KMS-11 (cell line): Measurements from ENCODE around the gene CWH43.
"Not testable (repeated sequence)": the region's sequence is repeated elsewhere in the genome, so short reads cannot be mapped to it uniquely, and the experiment has no call there.

Experiments used
- H2AFZ ChIP-seq: fragments of 200-600 bp; sonication (generic); 2 replicates; pipeline ENCODE4 v1.6.1; 2016; ENCODE audit warnings: antibody characterized with exemption, mixed run types, low read depth
- H3K27ac ChIP-seq: fragments of 200-600 bp; sonication (generic); 2 replicates; pipeline ENCODE4 v1.6.1; 2016; ENCODE audit warnings: mild to moderate bottlenecking, mixed run types
- H3K27me3 ChIP-seq: fragments of 200-600 bp; sonication (generic); 2 replicates; pipeline ENCODE4 v1.6.1; 2017; ENCODE audit warnings: mild to moderate bottlenecking, low read depth, mixed run types, moderate library complexity; ENCODE audit not compliant: insufficient read depth
- H3K36me3 ChIP-seq: fragments of 200-600 bp; sonication (generic); 2 replicates; pipeline ENCODE4 v1.6.1; 2017; ENCODE audit warnings: mild to moderate bottlenecking, mixed run types; ENCODE audit not compliant: insufficient read depth
- H3K4me1 ChIP-seq: fragments of 200-600 bp; sonication (generic); 2 replicates; pipeline ENCODE4 v1.6.1; 2016; ENCODE audit warnings: mild to moderate bottlenecking, low read depth, mixed run types; ENCODE audit not compliant: poor library complexity, severe bottlenecking
- H3K4me2 ChIP-seq: fragments of 200-600 bp; sonication (generic); 2 replicates; pipeline ENCODE4 v1.7.0; 2016; ENCODE audit warnings: mild to moderate bottlenecking, mixed run types
- H3K4me3 ChIP-seq: fragments of 200-600 bp; sonication (generic); IDR thresholded peaks from 2 replicates; pipeline ENCODE4 v1.6.1; 2017; ENCODE audit warnings: low read depth, low read length, mixed read lengths; ENCODE audit not compliant: insufficient read depth
- H3K79me2 ChIP-seq: fragments of 200-600 bp; sonication (generic); 2 replicates; pipeline ENCODE4 v1.6.1; 2016; ENCODE audit warnings: low read depth, mixed run types; ENCODE audit not compliant: insufficient read depth
- H3K9ac ChIP-seq: fragments of 200-600 bp; sonication (generic); 2 replicates; pipeline ENCODE4 v1.6.1; 2016; ENCODE audit warnings: mild to moderate bottlenecking, mixed run types
- H4K20me1 ChIP-seq: fragments of 200-600 bp; sonication (generic); 2 replicates; pipeline ENCODE4 v1.6.1; 2016; ENCODE audit warnings: mild to moderate bottlenecking, mixed run types; ENCODE audit not compliant: insufficient read depth
- CTCF ChIP-seq: fragments of 200-600 bp; sonication (generic); conservative IDR thresholded peaks from 2 replicates; pipeline ENCODE4 v1.6.1; 2017; ENCODE audit warnings: low read depth, mild to moderate bottlenecking, antibody characterized with exemption, low read length, moderate library complexity, mixed read lengths

The CWH43 gene

GRCh38 chr4:48974979-48975640, 11.0 kb upstream of the CWH43 start:
- H3K27ac ChIP-seq = no peak overlapping the region
- no peak for TF ChIP-seq CTCF
- no peak overlapping the region for H3K9ac ChIP-seq
- H3K27me3 ChIP-seq = no peaks in the 10 kb centered on the region
- no peak overlapping the region for H3K4me2 ChIP-seq
- H4K20me1 ChIP-seq = no peaks in the 10 kb centered on the region
- H2AFZ ChIP-seq = no peak overlapping the region
- H3K4me1 ChIP-seq = peaks cover 5% of the 10 kb centered on the region
- no peak overlapping the region for H3K4me3 ChIP-seq
- H3K36me3 ChIP-seq = no peaks in the 10 kb centered on the region
- no peaks in the 10 kb centered on the region for H3K79me2 ChIP-seq

GRCh38 chr4:48976041-48976440, 10.0 kb upstream of the CWH43 start:
- no peaks in the 10 kb centered on the region for H4K20me1 ChIP-seq
- H3K79me2 ChIP-seq = no peaks in the 10 kb centered on the region
- no peak for TF ChIP-seq CTCF
- no peak overlapping the region for H3K4me3 ChIP-seq
- H3K4me1 ChIP-seq = peaks cover 5% of the 10 kb centered on the region
- H3K4me2 ChIP-seq = no peak overlapping the region
- H3K9ac ChIP-seq = no peak overlapping the region
- no peaks in the 10 kb centered on the region for H3K27me3 ChIP-seq
- H2AFZ ChIP-seq = no peak overlapping the region
- no peak overlapping the region for H3K27ac ChIP-seq
- no peaks in the 10 kb centered on the region for H3K36me3 ChIP-seq

GRCh38 chr4:48979914-48980579, 6.0 kb upstream of the CWH43 start:
- H3K4me3 ChIP-seq = no peak overlapping the region
- no peak overlapping the region for H3K27ac ChIP-seq
- no peak overlapping the region for H2AFZ ChIP-seq
- peaks cover 1% of the 10 kb centered on the region for H3K4me1 ChIP-seq
- TF ChIP-seq CTCF = no peak
- no peaks in the 10 kb centered on the region for H3K36me3 ChIP-seq
- no peaks in the 10 kb centered on the region for H3K27me3 ChIP-seq
- no peaks in the 10 kb centered on the region for H4K20me1 ChIP-seq
- no peaks in the 10 kb centered on the region for H3K79me2 ChIP-seq
- no peak overlapping the region for H3K4me2 ChIP-seq
- H3K9ac ChIP-seq = no peak overlapping the region

- not testable (repeated sequence) for H3K4me3 ChIP-seq, H3K79me2 ChIP-seq, H3K36me3 ChIP-seq, H3K4me2 ChIP-seq, H4K20me1 ChIP-seq, H3K9ac ChIP-seq, H3K27me3 ChIP-seq, H3K27ac ChIP-seq, H3K4me1 ChIP-seq, H2AFZ ChIP-seq
These were observed 2.1 kb upstream of the CWH43 start for GRCh38 chr4:48984005-48984404.

GRCh38 chr4:48985602-48985975, 486 bp upstream of the CWH43 start:
- H3K27ac ChIP-seq = no peak overlapping the region
- H3K4me3 ChIP-seq = no peak overlapping the region
- H3K27me3 ChIP-seq = no peaks in the 10 kb centered on the region
- no peak for TF ChIP-seq CTCF
- H4K20me1 ChIP-seq = no peaks in the 10 kb centered on the region
- no peaks in the 10 kb centered on the region for H3K4me1 ChIP-seq
- H3K9ac ChIP-seq = no peak overlapping the region
- H3K79me2 ChIP-seq = no peaks in the 10 kb centered on the region
- no peak overlapping the region for H3K4me2 ChIP-seq
- H3K36me3 ChIP-seq = no peaks in the 10 kb centered on the region
- H2AFZ ChIP-seq = no peak overlapping the region
